BJ (cell line): ENCODE results near the gene PRMT3. TPM values are rescaled to one million over a fixed set of nuclear protein-coding genes. Genes with fewer than 3 reads are reported as not detected.

Experiments
- CTCF ChIA-PET: fragments of 350-600 bp; formaldehyde crosslinking; extraction: SDS; loops from one replicate; lab custom pipeline; 2021; ENCODE audit warnings: antibody characterized with exemption, inconsistent platforms; lab: Yijun Ruan, JAX
- POLR2A ChIA-PET: fragments of 300-600 bp; sonication (Branson Sonifier 250); formaldehyde crosslinking; extraction: SDS; loops from one replicate; lab custom pipeline; 2021; ENCODE audit warnings: antibody characterized with exemption; lab: Charles Lee
- DNase-seq: peaks from one replicate; pipeline ENCODE4 v3.0.0-alpha.2; 2011; ENCODE audit warnings: low read depth
- H3K27me3 ChIP-seq: 2 replicates; pipeline ENCODE4 v1.6.0; 2011; ENCODE audit warnings: low read length; ENCODE audit not compliant: control insufficient read depth, insufficient read depth
- H3K36me3 ChIP-seq: 2 replicates; pipeline ENCODE4 v1.5.1; 2011; ENCODE audit warnings: low read length; ENCODE audit not compliant: control insufficient read depth, insufficient read depth
- H3K4me3 ChIP-seq: 2 replicates; pipeline ENCODE4 v1.5.1; 2011; ENCODE audit warnings: low read depth, mild to moderate bottlenecking, control low read depth, low read length
- polyA plus RNA-seq: library from polyadenylated mRNA; depleted of rRNA; stranded (reverse); fragments of >200 nt; gene quantifications from 2 replicates; pipeline ENCODE4 v1.2.3, GENCODE V29; 2011
- TF ChIP-seq, protein P1 (sequence below): IDR thresholded peaks from 2 replicates; pipeline ENCODE4 v1.5.1; 2011; ENCODE audit warnings: low read depth, mild to moderate bottlenecking, control low read depth, inconsistent platforms, low read length, moderate library complexity; ENCODE audit not compliant: insufficient read depth

The PRMT3 gene
- polyA plus RNA-seq, 1 experiment = 5.6 TPM

GRCh38 chr11:20453657-20454316 lies 66.3 kb downstream of the PRMT3 start:
- ChIA-PET POLR2A (no interaction called here), CTCF (no interaction called here)
- Histone ChIP-seq H3K27me3 (no peaks in the 10 kb centered on the region), H3K36me3 (no peaks in the 10 kb centered on the region), H3K4me3 (no peak overlapping the region)
- no peak for DNase-seq
- TF ChIP-seq, protein P1, sequence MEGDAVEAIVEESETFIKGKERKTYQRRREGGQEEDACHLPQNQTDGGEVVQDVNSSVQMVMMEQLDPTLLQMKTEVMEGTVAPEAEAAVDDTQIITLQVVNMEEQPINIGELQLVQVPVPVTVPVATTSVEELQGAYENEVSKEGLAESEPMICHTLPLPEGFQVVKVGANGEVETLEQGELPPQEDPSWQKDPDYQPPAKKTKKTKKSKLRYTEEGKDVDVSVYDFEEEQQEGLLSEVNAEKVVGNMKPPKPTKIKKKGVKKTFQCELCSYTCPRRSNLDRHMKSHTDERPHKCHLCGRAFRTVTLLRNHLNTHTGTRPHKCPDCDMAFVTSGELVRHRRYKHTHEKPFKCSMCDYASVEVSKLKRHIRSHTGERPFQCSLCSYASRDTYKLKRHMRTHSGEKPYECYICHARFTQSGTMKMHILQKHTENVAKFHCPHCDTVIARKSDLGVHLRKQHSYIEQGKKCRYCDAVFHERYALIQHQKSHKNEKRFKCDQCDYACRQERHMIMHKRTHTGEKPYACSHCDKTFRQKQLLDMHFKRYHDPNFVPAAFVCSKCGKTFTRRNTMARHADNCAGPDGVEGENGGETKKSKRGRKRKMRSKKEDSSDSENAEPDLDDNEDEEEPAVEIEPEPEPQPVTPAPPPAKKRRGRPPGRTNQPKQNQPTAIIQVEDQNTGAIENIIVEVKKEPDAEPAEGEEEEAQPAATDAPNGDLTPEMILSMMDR = no peak

- TF ChIP-seq, protein P1 = no peak
- no peak for DNase-seq
- H3K27me3 ChIP-seq = no peaks in the 10 kb centered on the region
- no peak overlapping the region for H3K4me3 ChIP-seq
- no peaks in the 10 kb centered on the region for H3K36me3 ChIP-seq
- POLR2A ChIA-PET = no interaction called here
- CTCF ChIA-PET = interaction anchor here (1.4 kb wide), 1 partner anchor 13 kb away, joined by 4 read pairs; no protein-coding TSS in a partner anchor
These were observed 69.7 kb downstream of the PRMT3 start for GRCh38 chr11:20457001-20457799.

GRCh38 chr11:20457934-20458680 lies 70.6 kb downstream of the PRMT3 start:
- no peaks in the 10 kb centered on the region for H3K36me3 ChIP-seq
- no peak for DNase-seq
- H3K27me3 ChIP-seq = no peaks in the 10 kb centered on the region
- TF ChIP-seq, protein P1 = no peak
- ChIA-PET POLR2A (no interaction called here), CTCF (no interaction called here)
- H3K4me3 ChIP-seq = no peak overlapping the region

- ChIA-PET POLR2A (no interaction called here), CTCF (no interaction called here)
- no peak for DNase-seq
- TF ChIP-seq, protein P1 = no peak
- Histone ChIP-seq H3K4me3 (no peak overlapping the region), H3K27me3 (no peaks in the 10 kb centered on the region), H3K36me3 (no peaks in the 10 kb centered on the region)
These were observed 71.6 kb downstream of the PRMT3 start for GRCh38 chr11:20458905-20459632.
